Astrocyte (in vitro differentiated cells and primary cell): ENCODE data around the gene ARL6IP5.

Source experiments
- EZH2 ChIP-seq: IDR thresholded peaks from 2 replicates; pipeline ENCODE4 v1.6.1; 2012; ENCODE audit warnings: mild to moderate bottlenecking, low read length, inconsistent platforms; ENCODE audit not compliant: insufficient read depth
- TF ChIP-seq, protein P1 (sequence below): IDR thresholded peaks from 2 replicates; pipeline ENCODE4 v1.5.1; 2011; ENCODE audit warnings: low read depth, mild to moderate bottlenecking, inconsistent platforms, low read length, moderate library complexity; ENCODE audit not compliant: insufficient read depth

GRCh38 chr3:69102384-69102783 is 17.6 kb downstream of the ARL6IP5 start:
- TF ChIP-seq, protein P1, sequence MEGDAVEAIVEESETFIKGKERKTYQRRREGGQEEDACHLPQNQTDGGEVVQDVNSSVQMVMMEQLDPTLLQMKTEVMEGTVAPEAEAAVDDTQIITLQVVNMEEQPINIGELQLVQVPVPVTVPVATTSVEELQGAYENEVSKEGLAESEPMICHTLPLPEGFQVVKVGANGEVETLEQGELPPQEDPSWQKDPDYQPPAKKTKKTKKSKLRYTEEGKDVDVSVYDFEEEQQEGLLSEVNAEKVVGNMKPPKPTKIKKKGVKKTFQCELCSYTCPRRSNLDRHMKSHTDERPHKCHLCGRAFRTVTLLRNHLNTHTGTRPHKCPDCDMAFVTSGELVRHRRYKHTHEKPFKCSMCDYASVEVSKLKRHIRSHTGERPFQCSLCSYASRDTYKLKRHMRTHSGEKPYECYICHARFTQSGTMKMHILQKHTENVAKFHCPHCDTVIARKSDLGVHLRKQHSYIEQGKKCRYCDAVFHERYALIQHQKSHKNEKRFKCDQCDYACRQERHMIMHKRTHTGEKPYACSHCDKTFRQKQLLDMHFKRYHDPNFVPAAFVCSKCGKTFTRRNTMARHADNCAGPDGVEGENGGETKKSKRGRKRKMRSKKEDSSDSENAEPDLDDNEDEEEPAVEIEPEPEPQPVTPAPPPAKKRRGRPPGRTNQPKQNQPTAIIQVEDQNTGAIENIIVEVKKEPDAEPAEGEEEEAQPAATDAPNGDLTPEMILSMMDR, result no peak
- TF ChIP-seq EZH2, result no peak
